Measurements from ENCODE around the gene BPIFB2.

DNA sequence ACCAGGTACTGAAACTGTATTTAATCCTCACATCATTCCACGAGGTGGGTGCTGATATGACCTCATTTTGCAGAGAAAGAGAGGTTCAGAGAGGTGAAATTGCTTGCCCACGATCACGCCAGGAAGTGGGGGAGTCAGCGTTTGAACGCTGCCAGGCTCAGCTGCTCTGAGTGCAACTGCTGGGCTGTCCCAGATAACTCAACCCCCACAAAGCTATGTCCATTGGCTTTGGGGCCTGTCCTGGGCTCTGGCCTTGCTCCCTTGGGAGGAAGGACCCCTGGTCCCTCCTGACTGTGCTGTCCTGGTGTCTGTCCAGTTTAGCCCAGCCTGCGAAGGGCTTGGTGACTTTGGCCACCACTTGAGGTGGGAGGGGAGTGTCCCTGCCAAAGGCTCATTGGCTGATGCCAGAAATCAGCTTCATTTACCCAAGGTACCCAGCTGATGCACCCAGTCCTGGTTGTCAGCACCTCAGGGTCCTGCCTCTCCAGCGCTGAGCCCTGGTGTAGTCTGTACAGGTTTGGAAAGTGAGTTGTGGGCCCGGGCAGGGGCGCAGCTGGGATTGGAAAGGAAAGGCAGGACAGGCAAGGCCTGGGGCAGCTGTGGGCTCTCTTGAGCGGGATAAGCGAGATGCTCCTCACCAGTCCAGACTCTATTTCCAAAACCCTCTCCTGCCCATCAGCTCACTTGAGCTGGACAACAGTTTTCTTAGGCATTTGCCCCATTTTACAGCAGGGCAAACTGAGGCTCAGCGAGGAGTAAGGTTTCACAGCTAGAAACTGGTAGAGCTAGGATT, 41.7 kb upstream of the BPIFB2 start:
- TF ChIP-seq, protein P1, sequence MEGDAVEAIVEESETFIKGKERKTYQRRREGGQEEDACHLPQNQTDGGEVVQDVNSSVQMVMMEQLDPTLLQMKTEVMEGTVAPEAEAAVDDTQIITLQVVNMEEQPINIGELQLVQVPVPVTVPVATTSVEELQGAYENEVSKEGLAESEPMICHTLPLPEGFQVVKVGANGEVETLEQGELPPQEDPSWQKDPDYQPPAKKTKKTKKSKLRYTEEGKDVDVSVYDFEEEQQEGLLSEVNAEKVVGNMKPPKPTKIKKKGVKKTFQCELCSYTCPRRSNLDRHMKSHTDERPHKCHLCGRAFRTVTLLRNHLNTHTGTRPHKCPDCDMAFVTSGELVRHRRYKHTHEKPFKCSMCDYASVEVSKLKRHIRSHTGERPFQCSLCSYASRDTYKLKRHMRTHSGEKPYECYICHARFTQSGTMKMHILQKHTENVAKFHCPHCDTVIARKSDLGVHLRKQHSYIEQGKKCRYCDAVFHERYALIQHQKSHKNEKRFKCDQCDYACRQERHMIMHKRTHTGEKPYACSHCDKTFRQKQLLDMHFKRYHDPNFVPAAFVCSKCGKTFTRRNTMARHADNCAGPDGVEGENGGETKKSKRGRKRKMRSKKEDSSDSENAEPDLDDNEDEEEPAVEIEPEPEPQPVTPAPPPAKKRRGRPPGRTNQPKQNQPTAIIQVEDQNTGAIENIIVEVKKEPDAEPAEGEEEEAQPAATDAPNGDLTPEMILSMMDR (optimal IDR thresholded peaks at IDR 0.05 in 1 of 3, IDR thresholded peaks at IDR 0.05 in 1 of 3, conservative IDR thresholded peaks at IDR 0.05 in 1 of 3; ENCODE audit: extremely low read depth in 1 of 3, insufficient read depth in 2 of 3, low read length in 3 of 3): no peak
- no peak for TF ChIP-seq EZH2 (IDR thresholded peaks at IDR 0.05; ENCODE audit: low read length)

Measured in keratinocyte (primary cell).